Panc1 (cell line): ENCODE measurements around the gene NALCN. TPM values are rescaled to one million over a fixed set of nuclear protein-coding genes. Genes with fewer than 3 reads are reported as not detected.

Experiments used
- ATAC-seq: fragments of 200-7000 bp; cut with Tn5 transposase; 2 replicates; pipeline ENCODE4 v1.9.1; 2020; ENCODE audit warnings: mild to moderate bottlenecking, moderate library complexity
- BruUV-seq: library from RNA; stranded (reverse); fragments of 400-500 nt; replicated peaks from 2 replicates; lab custom pipeline; 2021; lab: Mats Ljungman, UMichigan
- CTCF ChIA-PET: fragments of 300-600 bp; sonication (Branson Sonifier 250); formaldehyde crosslinking; loops from one replicate; lab custom pipeline; 2022; ENCODE audit warnings: antibody characterized with exemption; lab: Charles Lee
- POLR2A ChIA-PET: fragments of 300-600 bp; sonication (Branson Sonifier 250); formaldehyde crosslinking; loops from one replicate; lab custom pipeline; 2022; ENCODE audit warnings: antibody characterized with exemption; lab: Charles Lee
- DNase-seq: peaks from one replicate; pipeline ENCODE4 v3.0.0-alpha.2; 2010; ENCODE audit warnings: low read depth, low spot score
- H3K27ac ChIP-seq: 2 replicates; pipeline ENCODE4 v1.5.1; 2011; ENCODE audit warnings: mild to moderate bottlenecking, low read length, inconsistent platforms
- H3K27me3 ChIP-seq: fragments of 200-500 bp; sonication (Bioruptor generic); 2 replicates; pipeline ENCODE4 v1.6.0; 2014; ENCODE audit warnings: low read length, inconsistent platforms; ENCODE audit not compliant: control insufficient read depth, insufficient read depth
- H3K36me3 ChIP-seq: fragments of 200-500 bp; sonication (Bioruptor generic); 2 replicates; pipeline ENCODE4 v1.5.1; 2014; ENCODE audit warnings: inconsistent platforms, mild to moderate bottlenecking, low read length, moderate library complexity; ENCODE audit not compliant: control insufficient read depth, insufficient read depth
- H3K4me1 ChIP-seq: 2 replicates; pipeline ENCODE4 v1.5.1; 2011; ENCODE audit warnings: inconsistent platforms, mild to moderate bottlenecking, low read length, moderate library complexity; ENCODE audit not compliant: control insufficient read depth, insufficient read depth
- H3K4me3 ChIP-seq, 2 experiments: 2 replicates each; pipeline ENCODE4 v1.5.1; 2011 to 2012; ENCODE audit warnings: low read depth in 2 of 2, low read length in 2 of 2, mild to moderate bottlenecking in 2 of 2, inconsistent platforms in 1 of 2, moderate library complexity in 1 of 2
- H3K9me3 ChIP-seq: fragments of 200-500 bp; sonication (Bioruptor generic); 2 replicates; pipeline ENCODE4 v1.5.1; 2014; ENCODE audit warnings: low read depth, mild to moderate bottlenecking, inconsistent platforms, low read length, moderate library complexity; ENCODE audit not compliant: control insufficient read depth, insufficient read depth
- POLR2AphosphoS5 ChIP-seq: IDR thresholded peaks from 2 replicates; pipeline ENCODE4 v1.6.1; 2012; ENCODE audit warnings: mild to moderate bottlenecking, low read depth, low read length, moderate library complexity
- SIN3A ChIP-seq: IDR thresholded peaks from 2 replicates; pipeline ENCODE4 v1.6.1; 2012; ENCODE audit warnings: low read depth, mild to moderate bottlenecking, low read length, moderate library complexity, borderline replicate concordance; ENCODE audit not compliant: insufficient read depth
- TCF7L2 ChIP-seq: IDR thresholded peaks from 2 replicates; pipeline ENCODE4 v1.6.1; 2011; ENCODE audit warnings: mild to moderate bottlenecking, low read depth, low read length, inconsistent platforms
- in situ Hi-C: cut with HindIII; loops from 2 replicates; pipeline ENCODE4 v1.10.0; 2016; ENCODE audit warnings: low sequenced_read_pairs, low pct_unique_long_range_greater_than_20kb
- intact Hi-C: fragments of 100-400 bp; cut with micrococcal nuclease; formaldehyde crosslinking; loops from one replicate; pipeline ENCODE4 v1.10.0; 2022; ENCODE audit not compliant: unreplicated experiment
- total RNA-seq: library from RNA; stranded (reverse); gene quantifications from one replicate; pipeline ENCODE4 v1.2.1, GENCODE V29; 2021; ENCODE audit not compliant: unreplicated experiment
- TF ChIP-seq, protein P1 (sequence below): fragments of 450-650 bp; IDR thresholded peaks from 2 replicates; pipeline ENCODE4 v1.5.1; 2017; ENCODE audit warnings: mild to moderate bottlenecking
- TF ChIP-seq, protein P2 (sequence below), 2 experiments: IDR thresholded peaks; 2 replicates each; pipeline ENCODE4 v1.6.1; 2011 to 2012; ENCODE audit warnings: low read depth in 2 of 2, control low read depth in 1 of 2, low read length in 1 of 2, mild to moderate bottlenecking in 1 of 2, moderate library complexity in 1 of 2; ENCODE audit not compliant: insufficient read depth in 1 of 2

NALCN gene
- total RNA-seq, 1 experiment from 2014 or later = 10.9 TPM

DNA sequence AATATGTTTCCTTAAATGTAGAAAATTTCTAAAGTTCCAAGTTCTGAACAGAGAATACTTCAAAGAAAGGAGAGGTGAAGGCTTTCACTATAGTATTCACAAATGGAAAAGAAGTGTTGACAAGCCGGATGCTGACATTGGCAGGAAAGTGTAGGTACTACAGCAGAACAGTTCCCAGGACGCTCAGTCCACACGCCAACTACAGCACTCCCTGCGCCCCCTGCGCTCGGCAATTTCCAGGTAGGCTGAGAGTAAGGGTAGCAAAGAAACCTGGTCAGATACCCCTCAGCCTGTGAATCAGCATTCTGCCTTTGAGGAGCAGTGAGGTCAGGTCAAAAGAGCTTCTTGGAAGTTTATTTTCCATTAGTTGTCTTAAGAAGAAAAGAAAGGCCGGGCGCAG is 115.3 kb downstream of the NALCN start:
- H3K9me3 ChIP-seq = no peaks in the 10 kb centered on the region
- no peak overlapping the region for H3K4me3 ChIP-seq
- ATAC-seq (no peak), DNase-seq (no peak)
- TF ChIP-seq, protein P1, sequence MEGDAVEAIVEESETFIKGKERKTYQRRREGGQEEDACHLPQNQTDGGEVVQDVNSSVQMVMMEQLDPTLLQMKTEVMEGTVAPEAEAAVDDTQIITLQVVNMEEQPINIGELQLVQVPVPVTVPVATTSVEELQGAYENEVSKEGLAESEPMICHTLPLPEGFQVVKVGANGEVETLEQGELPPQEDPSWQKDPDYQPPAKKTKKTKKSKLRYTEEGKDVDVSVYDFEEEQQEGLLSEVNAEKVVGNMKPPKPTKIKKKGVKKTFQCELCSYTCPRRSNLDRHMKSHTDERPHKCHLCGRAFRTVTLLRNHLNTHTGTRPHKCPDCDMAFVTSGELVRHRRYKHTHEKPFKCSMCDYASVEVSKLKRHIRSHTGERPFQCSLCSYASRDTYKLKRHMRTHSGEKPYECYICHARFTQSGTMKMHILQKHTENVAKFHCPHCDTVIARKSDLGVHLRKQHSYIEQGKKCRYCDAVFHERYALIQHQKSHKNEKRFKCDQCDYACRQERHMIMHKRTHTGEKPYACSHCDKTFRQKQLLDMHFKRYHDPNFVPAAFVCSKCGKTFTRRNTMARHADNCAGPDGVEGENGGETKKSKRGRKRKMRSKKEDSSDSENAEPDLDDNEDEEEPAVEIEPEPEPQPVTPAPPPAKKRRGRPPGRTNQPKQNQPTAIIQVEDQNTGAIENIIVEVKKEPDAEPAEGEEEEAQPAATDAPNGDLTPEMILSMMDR = no peak
- no peak for TF ChIP-seq POLR2AphosphoS5
- no peak for TF ChIP-seq TCF7L2
- TF ChIP-seq SIN3A = no peak
- TF ChIP-seq, protein P2, sequence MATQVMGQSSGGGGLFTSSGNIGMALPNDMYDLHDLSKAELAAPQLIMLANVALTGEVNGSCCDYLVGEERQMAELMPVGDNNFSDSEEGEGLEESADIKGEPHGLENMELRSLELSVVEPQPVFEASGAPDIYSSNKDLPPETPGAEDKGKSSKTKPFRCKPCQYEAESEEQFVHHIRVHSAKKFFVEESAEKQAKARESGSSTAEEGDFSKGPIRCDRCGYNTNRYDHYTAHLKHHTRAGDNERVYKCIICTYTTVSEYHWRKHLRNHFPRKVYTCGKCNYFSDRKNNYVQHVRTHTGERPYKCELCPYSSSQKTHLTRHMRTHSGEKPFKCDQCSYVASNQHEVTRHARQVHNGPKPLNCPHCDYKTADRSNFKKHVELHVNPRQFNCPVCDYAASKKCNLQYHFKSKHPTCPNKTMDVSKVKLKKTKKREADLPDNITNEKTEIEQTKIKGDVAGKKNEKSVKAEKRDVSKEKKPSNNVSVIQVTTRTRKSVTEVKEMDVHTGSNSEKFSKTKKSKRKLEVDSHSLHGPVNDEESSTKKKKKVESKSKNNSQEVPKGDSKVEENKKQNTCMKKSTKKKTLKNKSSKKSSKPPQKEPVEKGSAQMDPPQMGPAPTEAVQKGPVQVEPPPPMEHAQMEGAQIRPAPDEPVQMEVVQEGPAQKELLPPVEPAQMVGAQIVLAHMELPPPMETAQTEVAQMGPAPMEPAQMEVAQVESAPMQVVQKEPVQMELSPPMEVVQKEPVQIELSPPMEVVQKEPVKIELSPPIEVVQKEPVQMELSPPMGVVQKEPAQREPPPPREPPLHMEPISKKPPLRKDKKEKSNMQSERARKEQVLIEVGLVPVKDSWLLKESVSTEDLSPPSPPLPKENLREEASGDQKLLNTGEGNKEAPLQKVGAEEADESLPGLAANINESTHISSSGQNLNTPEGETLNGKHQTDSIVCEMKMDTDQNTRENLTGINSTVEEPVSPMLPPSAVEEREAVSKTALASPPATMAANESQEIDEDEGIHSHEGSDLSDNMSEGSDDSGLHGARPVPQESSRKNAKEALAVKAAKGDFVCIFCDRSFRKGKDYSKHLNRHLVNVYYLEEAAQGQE (IDR thresholded peaks at IDR 0.05; ENCODE audit: insufficient read depth in 1 of 2, low read depth in 2 of 2, low read length in 1 of 2) = no peak
- CTCF ChIA-PET = no interaction called here
- no peaks in the 10 kb centered on the region for H3K27me3 ChIP-seq
- no TSS peak for BruUV-seq
- intact Hi-C loops (no loop called here), in situ Hi-C loops (no loop called here)
- H3K4me1 ChIP-seq = no peaks in the 10 kb centered on the region
- POLR2A ChIA-PET = no interaction called here
- H3K36me3 ChIP-seq = no peaks in the 10 kb centered on the region
- H3K27ac ChIP-seq = no peak overlapping the region

DNA sequence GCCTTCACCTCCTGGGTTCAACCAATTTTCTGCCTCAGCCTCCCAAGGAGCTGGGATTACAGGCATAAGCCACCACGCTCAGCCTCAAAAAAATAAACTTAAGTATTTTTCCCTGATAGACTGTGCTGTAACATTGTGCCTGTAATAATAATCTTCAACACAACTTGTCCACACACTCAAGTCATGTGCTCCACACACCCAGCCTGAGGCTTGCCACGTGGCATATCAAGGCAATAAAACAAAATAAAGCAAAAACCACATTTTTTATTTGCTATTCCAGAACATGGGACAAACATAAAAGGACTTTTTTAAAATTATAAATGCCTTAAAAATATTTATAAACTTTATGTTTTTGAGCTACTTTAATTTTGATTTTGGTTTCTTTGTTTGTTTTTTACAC is 115.8 kb downstream of the NALCN start:
- ChIA-PET CTCF (no interaction called here), POLR2A (no interaction called here)
- no peaks in the 10 kb centered on the region for H3K27me3 ChIP-seq
- intact Hi-C loops = no loop called here
- H3K9me3 ChIP-seq = no peaks in the 10 kb centered on the region
- no peak overlapping the region for H3K27ac ChIP-seq
- no TSS peak for BruUV-seq
- H3K4me1 ChIP-seq = no peaks in the 10 kb centered on the region
- TF ChIP-seq TCF7L2 = no peak
- DNase-seq (no peak), ATAC-seq (no peak)
- in situ Hi-C loops = no loop called here
- H3K4me3 ChIP-seq = no peak overlapping the region
- no peaks in the 10 kb centered on the region for H3K36me3 ChIP-seq

DNA sequence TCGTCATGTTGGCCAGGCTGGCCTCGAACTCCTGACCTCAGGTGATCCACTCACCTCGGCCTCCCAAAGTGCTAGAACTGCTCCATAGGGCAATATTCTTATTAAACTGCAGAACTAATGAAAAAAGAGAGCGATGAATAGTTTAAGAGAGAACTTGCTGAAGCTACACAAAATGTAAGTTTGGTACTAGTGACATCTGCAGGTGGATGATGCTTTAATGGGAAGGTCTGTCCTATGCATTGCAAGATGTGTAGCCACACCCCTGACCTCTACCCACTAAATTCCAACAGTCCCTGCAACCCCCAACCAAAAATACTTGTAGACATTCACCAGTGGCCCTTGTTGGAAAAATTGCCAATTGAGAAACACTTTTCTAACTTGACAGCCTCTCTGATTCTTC is 117.8 kb downstream of the NALCN start:
- ChIA-PET POLR2A (no interaction called here), CTCF (no interaction called here)
- in situ Hi-C loops (no loop called here), intact Hi-C loops (no loop called here)
- H3K4me3 ChIP-seq = no peak overlapping the region
- no peaks in the 10 kb centered on the region for H3K4me1 ChIP-seq
- DNase-seq (no peak), ATAC-seq (no peak)
- no peaks in the 10 kb centered on the region for H3K36me3 ChIP-seq
- TF ChIP-seq, protein P2 (IDR thresholded peaks at IDR 0.05; ENCODE audit: insufficient read depth in 1 of 2, low read depth in 2 of 2, low read length in 1 of 2) = no peak
- TF ChIP-seq POLR2AphosphoS5 (no peak), SIN3A (no peak), TCF7L2 (no peak)
- TF ChIP-seq, protein P1 = no peak
- BruUV-seq = no TSS peak
- H3K27me3 ChIP-seq = no peaks in the 10 kb centered on the region
- no peak overlapping the region for H3K27ac ChIP-seq
- H3K9me3 ChIP-seq = no peaks in the 10 kb centered on the region
